OCI-LY7 (cell line): ENCODE data around the gene DTNB. TPM values are rescaled to one million over a fixed set of nuclear protein-coding genes. Genes with fewer than 3 reads are reported as not detected.
"Not testable (repeated sequence)": the region's sequence is repeated elsewhere in the genome, so short reads cannot be mapped to it uniquely, and the experiment has no call there.

Source experiments
- BruUV-seq: library from RNA; stranded (reverse); fragments of 400-500 nt; replicated peaks from 2 replicates; lab custom pipeline; 2021; lab: Mats Ljungman, UMichigan
- CTCF ChIA-PET: fragments of 300-600 bp; sonication (Branson Sonifier 250); formaldehyde crosslinking; loops from one replicate; lab custom pipeline; 2022; ENCODE audit warnings: antibody characterized with exemption; ENCODE audit not compliant: unreplicated experiment; lab: Charles Lee
- POLR2A ChIA-PET: fragments of 300-600 bp; sonication (Branson Sonifier 250); formaldehyde crosslinking; loops from one replicate; lab custom pipeline; 2022; ENCODE audit warnings: antibody characterized with exemption; lab: Charles Lee
- DNase-seq: peaks from one replicate; pipeline ENCODE4 v3.0.0-alpha.2; 2015; ENCODE audit warnings: low spot score
- H2AFZ ChIP-seq: fragments of 200-600 bp; sonication (generic), shearing (Covaris generic); 2 replicates; pipeline ENCODE4 v1.6.1; 2014; ENCODE audit warnings: mild to moderate bottlenecking, antibody characterized with exemption, low read length, moderate library complexity
- H3K27ac ChIP-seq: fragments of 200-600 bp; sonication (generic); 2 replicates; pipeline ENCODE4 v1.5.1; 2014; ENCODE audit warnings: mixed run types, low read depth, mild to moderate bottlenecking, moderate library complexity, low read length, inconsistent platforms; ENCODE audit not compliant: poor library complexity, severe bottlenecking
- H3K36me3 ChIP-seq: fragments of 200-600 bp; sonication (generic); 2 replicates; pipeline ENCODE4 v1.6.1; 2014; ENCODE audit warnings: mild to moderate bottlenecking, antibody characterized with exemption, low read length, moderate library complexity, mixed read lengths; ENCODE audit not compliant: insufficient read depth
- H3K4me1 ChIP-seq: fragments of 200-600 bp; sonication (generic); 2 replicates; pipeline ENCODE4 v1.5.1; 2014; ENCODE audit warnings: mild to moderate bottlenecking, low read length; ENCODE audit not compliant: insufficient read depth, poor library complexity, severe bottlenecking
- H3K4me2 ChIP-seq: fragments of 200-600 bp; sonication (generic); 2 replicates; pipeline ENCODE4 v1.6.1; 2014; ENCODE audit warnings: mild to moderate bottlenecking, low read length
- H3K4me3 ChIP-seq: fragments of 200-600 bp; sonication (generic); 2 replicates; pipeline ENCODE4 v1.5.1; 2014; ENCODE audit warnings: mild to moderate bottlenecking, low read depth, low read length; ENCODE audit not compliant: poor library complexity, severe bottlenecking
- H3K79me2 ChIP-seq: fragments of 200-600 bp; sonication (generic); 2 replicates; pipeline ENCODE4 v1.6.1; 2016; ENCODE audit warnings: low read depth, mild to moderate bottlenecking, low read length, moderate library complexity, mixed read lengths; ENCODE audit not compliant: insufficient read depth
- H3K9me2 ChIP-seq: fragments of 200-600 bp; sonication (generic); 2 replicates; pipeline ENCODE4 v1.6.1; 2016; ENCODE audit warnings: mild to moderate bottlenecking, low read length, mixed read lengths; ENCODE audit not compliant: insufficient read depth
- H3K9me3 ChIP-seq: fragments of 200-600 bp; sonication (generic); 2 replicates; pipeline ENCODE4 v1.6.1; 2014; ENCODE audit warnings: mild to moderate bottlenecking, mixed run types, low read length, mixed read lengths
- H4K20me1 ChIP-seq: fragments of 200-600 bp; sonication (generic); 2 replicates; pipeline ENCODE4 v1.6.1; 2014; ENCODE audit warnings: mild to moderate bottlenecking, antibody characterized with exemption, low read length, moderate library complexity, mixed read lengths; ENCODE audit not compliant: insufficient read depth
- EZH2phosphoT487 ChIP-seq: fragments of 200-600 bp; sonication (generic); IDR thresholded peaks from 2 replicates; pipeline ENCODE4 v1.6.1; 2018; ENCODE audit warnings: low read depth, borderline replicate concordance, mild to moderate bottlenecking, mixed run types, antibody characterized with exemption, low read length, moderate library complexity, mixed read lengths
- intact Hi-C: fragments of 100-400 bp; cut with micrococcal nuclease; formaldehyde crosslinking; loops from one replicate; pipeline ENCODE4 v1.10.0; 2022; ENCODE audit not compliant: unreplicated experiment
- total RNA-seq, 2 experiments: library from RNA; depleted of rRNA in 1 of 2; stranded (reverse); fragments of >200 nt in 1 of 2; shearing (Covaris generic) in 1 of 2; gene quantifications; 2 replicates each; pipeline ENCODE4 v1.2.3, GENCODE V29; 2014 to 2022
- TF ChIP-seq, protein P1 (sequence below): fragments of 200-600 bp; sonication (generic); conservative IDR thresholded peaks from 2 replicates; pipeline ENCODE4 v1.5.1; 2014; ENCODE audit warnings: mild to moderate bottlenecking, antibody characterized with exemption, low read length, moderate library complexity, mixed read lengths

DTNB gene
- total RNA-seq, 2 experiments from 2014 or later = 16.1 to 28.3 TPM

DNA sequence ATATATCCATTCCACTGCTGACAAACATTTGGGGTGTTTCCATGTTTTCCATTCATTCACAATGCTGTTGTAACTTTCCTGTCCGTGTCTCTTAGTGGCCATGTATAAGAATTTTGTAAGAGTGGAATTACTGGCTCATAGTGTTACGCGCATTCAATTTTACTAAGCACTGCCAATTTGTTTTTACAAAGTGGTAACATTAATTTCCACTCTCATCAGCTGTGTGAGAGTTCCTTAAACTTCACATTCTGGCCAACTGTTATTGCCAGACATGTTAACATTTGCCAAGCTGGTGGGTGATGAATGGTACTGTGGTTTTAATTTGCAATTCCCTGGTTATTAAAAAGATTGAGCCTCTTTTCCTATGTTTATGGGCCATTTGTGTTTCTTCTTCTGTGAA lies 134.2 kb downstream of the DTNB start:
- no peaks in the 10 kb centered on the region for H3K79me2 ChIP-seq
- no peak overlapping the region for H3K27ac ChIP-seq
- H3K9me2 ChIP-seq = no peaks in the 10 kb centered on the region
- ChIA-PET POLR2A (no interaction called here), CTCF (no interaction called here)
- no peaks in the 10 kb centered on the region for H4K20me1 ChIP-seq
- no peak for TF ChIP-seq EZH2phosphoT487
- TF ChIP-seq, protein P1, sequence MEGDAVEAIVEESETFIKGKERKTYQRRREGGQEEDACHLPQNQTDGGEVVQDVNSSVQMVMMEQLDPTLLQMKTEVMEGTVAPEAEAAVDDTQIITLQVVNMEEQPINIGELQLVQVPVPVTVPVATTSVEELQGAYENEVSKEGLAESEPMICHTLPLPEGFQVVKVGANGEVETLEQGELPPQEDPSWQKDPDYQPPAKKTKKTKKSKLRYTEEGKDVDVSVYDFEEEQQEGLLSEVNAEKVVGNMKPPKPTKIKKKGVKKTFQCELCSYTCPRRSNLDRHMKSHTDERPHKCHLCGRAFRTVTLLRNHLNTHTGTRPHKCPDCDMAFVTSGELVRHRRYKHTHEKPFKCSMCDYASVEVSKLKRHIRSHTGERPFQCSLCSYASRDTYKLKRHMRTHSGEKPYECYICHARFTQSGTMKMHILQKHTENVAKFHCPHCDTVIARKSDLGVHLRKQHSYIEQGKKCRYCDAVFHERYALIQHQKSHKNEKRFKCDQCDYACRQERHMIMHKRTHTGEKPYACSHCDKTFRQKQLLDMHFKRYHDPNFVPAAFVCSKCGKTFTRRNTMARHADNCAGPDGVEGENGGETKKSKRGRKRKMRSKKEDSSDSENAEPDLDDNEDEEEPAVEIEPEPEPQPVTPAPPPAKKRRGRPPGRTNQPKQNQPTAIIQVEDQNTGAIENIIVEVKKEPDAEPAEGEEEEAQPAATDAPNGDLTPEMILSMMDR = no peak
- no peak overlapping the region for H2AFZ ChIP-seq
- no peak for DNase-seq
- H3K4me2 ChIP-seq = no peak overlapping the region
- 0 out of 2 replicates have a peak, but pooled peaks cover 5% of the 10 kb centered on the region for H3K9me3 ChIP-seq
- H3K4me1 ChIP-seq = no peaks in the 10 kb centered on the region
- BruUV-seq = no TSS peak
- H3K4me3 ChIP-seq = no peak overlapping the region
- no peaks in the 10 kb centered on the region for H3K36me3 ChIP-seq
- intact Hi-C loops = no loop called here

DNA sequence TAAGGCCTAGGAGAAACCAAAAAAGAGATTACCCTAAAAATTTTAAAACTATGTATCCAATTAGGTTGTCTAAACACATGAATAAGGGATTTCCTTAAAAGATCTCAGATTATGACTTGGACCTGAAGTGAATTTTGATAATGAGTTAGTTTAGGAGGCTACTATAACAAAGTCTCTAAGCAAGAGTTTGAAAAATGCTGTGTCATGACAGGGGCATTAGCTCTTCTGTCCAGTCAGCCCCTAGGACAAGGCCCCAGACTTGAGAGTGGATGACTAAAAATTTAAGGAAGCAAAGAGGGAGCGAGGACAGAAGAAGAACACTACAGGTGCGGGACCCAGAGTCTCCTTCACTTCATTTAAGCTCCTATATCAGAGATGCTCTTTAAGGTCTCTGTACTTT lies 135.9 kb downstream of the DTNB start:
- intact Hi-C loops = no loop called here
- Histone ChIP-seq H3K4me1 (no peaks in the 10 kb centered on the region), H3K9me3 (0 out of 2 replicates have a peak, but pooled peaks cover 5% of the 10 kb centered on the region), H2AFZ (no peak overlapping the region), H3K9me2 (no peaks in the 10 kb centered on the region), H3K36me3 (no peaks in the 10 kb centered on the region), H3K4me2 (no peak overlapping the region), H3K4me3 (no peak overlapping the region), H3K27ac (no peak overlapping the region), H4K20me1 (no peaks in the 10 kb centered on the region), H3K79me2 (no peaks in the 10 kb centered on the region)
- POLR2A ChIA-PET = no interaction called here
- no peak for TF ChIP-seq EZH2phosphoT487
- TF ChIP-seq, protein P1 = no peak
- CTCF ChIA-PET = no interaction called here
- DNase-seq = no peak
- BruUV-seq = no TSS peak

DNA sequence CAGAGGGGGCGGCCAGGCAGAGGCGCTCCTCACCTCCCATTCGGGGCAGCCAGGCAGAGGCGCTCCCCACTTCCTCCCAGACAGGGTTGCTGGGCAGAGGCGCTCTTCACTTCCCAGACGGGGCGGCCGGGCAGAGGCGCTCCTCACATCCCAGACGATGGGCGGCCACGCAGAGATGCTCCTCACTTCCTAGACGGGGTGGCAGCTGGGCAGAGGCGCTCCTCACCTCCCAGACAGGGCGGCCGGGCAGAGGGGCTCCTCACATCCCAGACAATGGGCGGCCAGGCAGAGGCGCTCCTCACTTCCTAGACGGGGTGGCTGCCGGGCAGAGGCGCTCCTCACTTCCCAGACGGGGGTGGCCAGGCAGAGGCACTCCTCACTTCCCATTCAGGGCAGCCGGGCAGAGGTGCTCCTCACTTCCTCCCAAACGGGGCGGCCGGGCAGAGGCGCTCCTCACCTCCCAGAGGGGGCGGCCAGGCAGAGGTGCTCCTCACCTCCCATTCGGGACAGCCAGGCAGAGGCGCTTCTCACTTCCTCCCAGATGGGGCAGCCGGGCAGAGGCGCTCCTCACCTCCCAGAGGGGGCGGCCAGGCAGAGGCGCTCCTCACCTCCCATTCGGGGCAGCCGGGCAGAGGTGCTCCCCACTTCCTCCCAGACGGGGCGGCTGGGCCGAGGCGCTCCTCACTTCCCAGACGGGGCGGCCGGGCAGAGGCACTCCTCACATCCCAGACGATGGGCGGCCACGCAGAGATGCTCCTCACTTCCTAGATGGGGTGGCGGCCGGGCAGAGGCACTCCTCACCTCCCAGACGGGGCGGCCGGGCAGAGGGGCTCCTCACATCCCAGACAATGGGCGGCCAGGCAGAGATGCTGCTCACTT lies 137.7 kb downstream of the DTNB start:
- DNase-seq, H2AFZ ChIP-seq, H3K4me3 ChIP-seq, BruUV-seq, H3K9me2 ChIP-seq, H3K79me2 ChIP-seq, POLR2A ChIA-PET, CTCF ChIA-PET, H3K9me3 ChIP-seq, H3K4me1 ChIP-seq, intact Hi-C loops, H3K36me3 ChIP-seq, H3K27ac ChIP-seq, H4K20me1 ChIP-seq, H3K4me2 ChIP-seq: not testable (repeated sequence)

DNA sequence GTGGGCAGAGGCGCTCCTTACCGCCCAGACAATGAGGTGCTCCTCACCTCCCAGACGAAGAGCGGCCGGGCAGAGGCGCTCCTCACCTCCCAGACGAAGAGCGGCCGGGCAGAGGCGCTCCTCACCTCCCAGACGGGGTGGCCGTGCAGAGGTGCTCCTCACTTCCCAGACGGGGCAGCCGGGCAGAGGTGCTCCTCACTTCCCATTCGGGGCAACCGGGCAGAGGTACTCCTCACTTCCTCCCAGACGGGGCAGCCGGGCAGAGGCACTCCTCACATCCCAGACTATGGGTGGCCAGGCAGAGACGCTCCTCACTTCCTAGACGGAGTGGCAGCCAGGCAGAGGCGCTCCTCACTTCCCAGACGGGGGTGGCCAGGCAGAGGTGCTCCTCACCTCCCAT lies 138.4 kb downstream of the DTNB start:
- H3K4me3 ChIP-seq, H3K9me2 ChIP-seq, intact Hi-C loops, CTCF ChIA-PET, H3K27ac ChIP-seq, H4K20me1 ChIP-seq, H3K79me2 ChIP-seq, H3K4me2 ChIP-seq, H3K4me1 ChIP-seq, H3K9me3 ChIP-seq, POLR2A ChIA-PET, H2AFZ ChIP-seq, BruUV-seq, DNase-seq, H3K36me3 ChIP-seq: not testable (repeated sequence)
